CD4-positive, alpha-beta T cell treated with Interleukin-6 at 100 ng/mL for 8 hours (primary cell): ENCODE results near the gene CDC42BPB.

Source experiments
- DNase-seq: peaks from one replicate; pipeline ENCODE4 v3.0.0-alpha.2; 2020; ENCODE audit warnings: mixed read lengths, low spot score

CDC42BPB gene

GRCh38 chr14:103016594-103016993, 40.8 kb downstream of the CDC42BPB start:
- DNase-seq = no peak

- no peak for DNase-seq
These were observed 41.3 kb downstream of the CDC42BPB start for GRCh38 chr14:103016071-103016470.

- no peak for DNase-seq
These were observed 41.9 kb downstream of the CDC42BPB start for GRCh38 chr14:103015426-103015825.

GRCh38 chr14:103014466-103015228, 42.7 kb downstream of the CDC42BPB start:
- DNase-seq = no peak

- no peak for DNase-seq
These were observed 44.3 kb downstream of the CDC42BPB start for GRCh38 chr14:103013028-103013427.

- DNase-seq = no peak
These were observed 47.8 kb downstream of the CDC42BPB start for GRCh38 chr14:103009559-103009958.

GRCh38 chr14:103008768-103009357, 48.5 kb downstream of the CDC42BPB start:
- no peak for DNase-seq

- no peak for DNase-seq
These were observed 49.2 kb downstream of the CDC42BPB start for GRCh38 chr14:103008126-103008525.

GRCh38 chr14:103007555-103007954, 49.8 kb downstream of the CDC42BPB start:
- DNase-seq = no peak

- DNase-seq = no peak
These were observed 50.3 kb downstream of the CDC42BPB start for GRCh38 chr14:103006991-103007520.

- DNase-seq = no peak
These were observed 51.2 kb downstream of the CDC42BPB start for GRCh38 chr14:103006106-103006505.

- DNase-seq = no peak
These were observed 53.5 kb downstream of the CDC42BPB start for GRCh38 chr14:103003850-103004249.

GRCh38 chr14:103003351-103003615, 54.1 kb downstream of the CDC42BPB start:
- no peak for DNase-seq

- no peak for DNase-seq
These were observed 54.6 kb downstream of the CDC42BPB start for GRCh38 chr14:103002578-103003350.

GRCh38 chr14:103001651-103002396, 55.5 kb downstream of the CDC42BPB start:
- DNase-seq = no peak

- DNase-seq = no peak
These were observed 56.1 kb downstream of the CDC42BPB start for GRCh38 chr14:103001226-103001625.

- DNase-seq = no peak
These were observed 56.9 kb downstream of the CDC42BPB start for GRCh38 chr14:103000291-103000921.

- no peak for DNase-seq
These were observed 58.0 kb downstream of the CDC42BPB start for GRCh38 chr14:102999227-102999895.

GRCh38 chr14:102998393-102998792, 59.0 kb downstream of the CDC42BPB start:
- no peak for DNase-seq

GRCh38 chr14:102996941-102997340, 60.4 kb downstream of the CDC42BPB start:
- DNase-seq = no peak

- no peak for DNase-seq
These were observed 62.7 kb downstream of the CDC42BPB start for GRCh38 chr14:102994689-102995088.
